HG03521 (cell line): ENCODE data around the gene DOK7.
A peak's percentile ranks its signal among the peaks of the same experiment; 100 is the strongest.
"Not testable (repeated sequence)": the region's sequence is repeated elsewhere in the genome, so short reads cannot be mapped to it uniquely, and the experiment has no call there.

Experiments
- ATAC-seq: cut with Tn5 transposase; IDR thresholded peaks from one replicate; pipeline ENCODE4 v1.9.1; 2021; ENCODE audit warnings: mild to moderate bottlenecking, moderate library complexity; ENCODE audit not compliant: unreplicated experiment

DOK7 gene

DNA sequence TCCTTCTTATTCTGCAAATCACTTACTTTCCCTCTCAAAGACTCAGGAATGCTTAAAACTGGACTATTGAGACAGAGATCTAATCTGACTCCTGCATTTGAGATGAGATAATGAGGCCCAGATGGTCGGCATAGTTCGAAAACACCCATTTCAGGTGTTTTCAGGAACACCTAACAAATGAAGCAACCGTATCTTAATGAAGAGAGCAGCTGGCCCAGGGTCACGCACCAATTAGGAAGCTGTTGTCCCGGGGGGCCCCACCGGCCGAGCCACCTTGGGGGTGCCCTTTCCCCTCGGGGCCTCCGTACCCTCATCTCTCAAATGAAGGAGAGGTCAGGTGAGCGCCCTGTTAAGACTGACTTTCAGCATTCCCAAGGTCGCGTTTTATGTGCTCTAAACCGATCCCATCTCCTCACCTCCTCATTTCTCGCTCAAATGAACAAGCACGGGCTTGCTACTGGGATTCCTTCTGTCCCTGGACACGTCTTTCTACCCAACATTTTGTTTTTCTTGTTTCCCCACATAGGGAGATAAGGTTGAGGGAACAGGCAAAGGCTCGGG, 68.3 kb downstream of the DOK7 start:
- no peak for ATAC-seq

DNA sequence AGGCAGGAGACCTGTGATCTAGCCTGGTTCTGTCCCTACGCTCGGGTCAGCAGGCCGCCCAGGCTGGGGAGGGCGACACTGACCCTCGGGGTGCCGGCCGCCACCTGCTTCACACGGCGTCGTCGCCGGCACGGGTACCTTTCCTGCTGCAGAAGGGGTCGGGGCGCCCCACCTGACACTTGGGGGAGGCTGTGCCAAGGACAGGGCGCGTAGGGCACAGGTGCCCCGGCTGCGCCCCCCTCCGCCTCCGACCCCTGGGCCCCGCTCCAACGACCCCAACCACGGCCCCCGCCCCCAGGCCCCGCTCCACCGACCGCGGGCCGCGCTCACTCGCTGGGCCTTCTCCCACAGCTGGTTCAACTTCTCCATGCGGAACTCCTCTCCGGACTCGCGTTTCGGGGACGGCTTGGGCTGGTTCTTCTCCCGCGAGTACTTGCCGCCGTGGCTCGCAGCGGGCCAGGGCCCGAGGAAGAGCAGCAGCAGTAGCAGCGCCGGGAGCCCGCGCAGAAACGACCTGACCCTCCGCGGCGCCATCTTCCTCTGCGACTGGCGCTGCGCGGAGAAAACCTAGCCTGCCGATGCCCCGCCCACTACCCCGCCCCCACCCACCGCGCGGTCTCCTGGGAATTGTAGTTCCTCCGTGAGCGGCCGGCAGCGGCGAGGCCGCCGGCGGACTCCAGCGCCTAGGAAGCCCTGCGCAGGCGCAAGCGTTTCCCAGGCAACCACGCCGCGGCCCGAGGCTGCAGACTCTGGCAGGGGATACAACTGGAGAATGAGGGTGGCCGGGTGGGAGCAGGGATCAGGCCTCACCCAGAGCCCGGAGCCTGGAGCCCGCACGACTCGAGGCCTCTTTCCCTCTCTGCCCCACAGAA, 69.0 kb downstream of the DOK7 start, which contains the start of gene LRPAP1:
Gene LRPAP1 (minus strand): TSS at position 544 of the 872 bp plus-strand sequence. CDS start 10 bp downstream, at position 534.
- peak; percentile 79 for ATAC-seq

DNA sequence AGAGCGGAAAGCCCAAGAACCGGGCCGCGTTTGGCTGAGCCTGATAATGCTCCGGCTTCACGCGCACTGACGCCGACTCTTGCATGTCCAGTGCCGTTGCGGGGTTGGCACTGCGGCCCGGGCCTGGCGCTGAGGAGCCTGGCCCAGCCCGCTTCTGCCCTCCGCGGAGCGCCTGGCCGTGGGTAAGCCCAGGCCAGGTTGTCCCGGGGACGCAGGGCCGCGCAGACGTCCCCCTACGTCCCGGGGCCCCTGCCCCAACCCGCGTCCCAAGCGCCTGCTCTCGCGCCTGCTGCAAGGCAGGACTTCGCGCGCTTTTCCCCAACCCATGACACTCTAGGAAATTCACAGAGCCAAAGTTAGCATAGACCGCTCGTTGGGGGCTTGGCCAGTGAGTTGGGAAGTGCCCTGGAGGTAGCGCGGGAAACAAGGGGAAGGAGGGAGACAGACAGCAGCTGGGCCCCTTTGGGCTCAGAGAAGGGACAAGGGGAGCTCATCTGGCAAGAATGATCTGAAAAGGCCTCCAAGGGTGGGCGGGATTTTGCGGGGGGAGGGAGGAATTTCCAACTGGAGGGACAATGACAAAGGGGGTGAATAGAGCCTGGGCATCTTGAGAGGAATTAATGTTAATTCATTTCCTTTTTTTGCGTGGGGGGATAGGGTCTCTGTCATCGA, 69.8 kb downstream of the DOK7 start:
- no peak for ATAC-seq

DNA sequence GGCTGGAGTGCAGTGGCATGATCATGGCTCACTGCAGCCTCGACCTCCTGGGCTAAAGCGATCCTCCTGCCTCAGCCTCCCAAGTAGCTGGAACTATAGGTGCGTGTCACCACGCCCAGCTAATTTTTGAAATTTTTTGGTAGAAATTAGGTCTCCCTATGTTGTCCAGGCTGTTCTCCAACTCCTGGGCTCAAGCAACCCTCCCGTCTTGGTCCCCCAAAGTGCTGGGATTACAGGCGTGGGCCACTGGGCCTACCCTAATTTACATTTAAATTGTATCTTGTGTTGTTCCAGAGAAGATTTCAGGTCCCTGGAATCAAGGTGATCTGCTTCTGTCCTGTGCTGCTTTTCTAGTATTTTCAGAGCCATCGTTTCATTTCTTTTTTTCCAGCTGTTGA, 70.3 kb downstream of the DOK7 start:
- no peak for ATAC-seq

DNA sequence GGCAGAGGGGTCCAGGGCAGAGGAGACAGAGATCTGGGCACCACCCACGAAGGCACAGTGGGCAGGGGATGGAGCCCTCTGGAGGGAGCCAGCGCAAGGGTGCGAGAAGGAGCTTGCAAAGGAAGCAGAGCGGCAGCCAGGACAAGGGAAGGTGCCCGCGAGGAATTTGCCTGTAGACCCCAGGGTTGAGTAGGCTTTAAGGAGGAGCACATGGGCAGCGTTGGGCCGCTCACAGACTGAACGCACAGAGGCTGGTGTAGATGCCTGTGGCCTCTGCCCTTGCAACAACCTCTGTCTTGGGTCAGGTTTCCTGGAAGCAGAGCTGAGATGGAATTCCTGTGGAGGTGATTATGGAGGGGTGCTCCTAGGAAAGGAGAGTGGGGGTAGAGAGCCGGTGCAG, 72.7 kb downstream of the DOK7 start:
- ATAC-seq, result not testable (repeated sequence)

DNA sequence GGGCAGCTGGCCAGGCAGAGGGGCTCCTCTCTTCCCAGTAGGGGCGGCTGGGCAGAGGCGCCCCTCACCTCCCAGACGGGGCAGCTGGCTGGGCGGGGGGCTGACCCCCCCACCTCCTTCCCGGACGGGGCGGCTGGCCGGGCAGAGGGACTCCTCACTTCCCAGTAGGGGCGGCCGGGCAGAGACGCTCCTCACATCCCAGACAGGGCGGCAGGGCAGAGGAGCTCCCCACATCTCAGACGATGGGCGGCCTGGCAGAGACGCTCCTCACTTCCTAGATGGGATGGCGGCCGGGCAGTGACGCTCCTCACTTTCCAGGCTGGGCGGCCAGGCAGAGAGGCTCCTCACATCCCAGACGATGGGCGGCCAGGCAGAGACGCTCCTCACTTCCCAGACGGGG, 75.8 kb downstream of the DOK7 start:
- ATAC-seq, result not testable (repeated sequence)

DNA sequence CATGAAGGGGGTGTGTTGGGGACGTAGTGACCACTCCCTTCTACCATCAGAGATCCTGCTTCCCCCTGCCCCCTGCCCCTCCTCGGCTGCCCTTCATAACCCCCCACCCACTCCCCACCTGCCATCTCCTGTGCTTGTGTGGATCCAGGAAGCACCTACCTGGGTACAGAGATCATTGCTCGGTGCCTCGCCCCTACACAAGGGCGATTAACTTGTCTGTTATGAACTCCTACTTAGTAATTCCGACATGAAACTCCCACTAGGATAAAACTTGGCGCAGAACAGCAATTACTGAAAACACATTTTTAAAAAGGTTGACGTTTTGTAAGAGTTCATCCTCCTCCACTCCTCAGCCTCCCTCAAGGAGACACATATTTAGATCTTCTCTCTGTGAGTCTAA, 80.3 kb downstream of the DOK7 start:
- ATAC-seq, result not testable (repeated sequence)
